KBM-7 (cell line): ENCODE measurements around the gene CDC20.
A peak's percentile ranks its signal among the peaks of the same experiment; 100 is the strongest.
"Not testable (repeated sequence)": the region's sequence is repeated elsewhere in the genome, so short reads cannot be mapped to it uniquely, and the experiment has no call there.

Experiments used
- DNase-seq: peaks from one replicate; pipeline ENCODE4 v3.0.0-alpha.2; 2015
- in situ Hi-C: fragments of 300-500 bp; cut with MboI; formaldehyde crosslinking; loops from 2 replicates; pipeline ENCODE4 v1.14.3; 2020; ENCODE audit warnings: low sequenced_read_pairs, low pct_unique_long_range_greater_than_20kb, mixed read lengths

The CDC20 gene

GRCh38 chr1:43370564-43370963 is 11.8 kb downstream of the CDC20 start:
- in situ Hi-C loops = no loop called here
- no peak for DNase-seq

- in situ Hi-C loops = no loop called here
- no peak for DNase-seq
Observed at GRCh38 chr1:43372172-43372571, 13.4 kb downstream of the CDC20 start.

- DNase-seq = no peak
- in situ Hi-C loops = no loop called here
Observed at GRCh38 chr1:43373066-43373940, 14.5 kb downstream of the CDC20 start.

GRCh38 chr1:43376723-43377235 is 18.0 kb downstream of the CDC20 start:
- in situ Hi-C loops = no loop called here
- no peak for DNase-seq

- in situ Hi-C loops = no loop called here
- no peak for DNase-seq
Observed at GRCh38 chr1:43377831-43378230, 19.1 kb downstream of the CDC20 start.

GRCh38 chr1:43379476-43379875 is 20.7 kb downstream of the CDC20 start:
- DNase-seq = no peak
- in situ Hi-C loops = no loop called here

- DNase-seq = peak; percentile 90
Observed at GRCh38 chr1:43381612-43382011, 22.8 kb downstream of the CDC20 start.

GRCh38 chr1:43382027-43382779 is 23.4 kb downstream of the CDC20 start:
- DNase-seq = no peak
- in situ Hi-C loops = no loop called here

More at GRCh38 chr1:43381612-43382011, 22.8 kb downstream of the CDC20 start:
- in situ Hi-C loops = no loop called here

- in situ Hi-C loops = no loop called here
- no peak for DNase-seq
Observed at GRCh38 chr1:43383449-43383848, 24.7 kb downstream of the CDC20 start.

GRCh38 chr1:43386676-43387075 is 27.9 kb downstream of the CDC20 start:
- DNase-seq = no peak
- in situ Hi-C loops = no loop called here

GRCh38 chr1:43387976-43388599 is 29.3 kb downstream of the CDC20 start:
- in situ Hi-C loops = no loop called here
- DNase-seq = no peak

- no peak for DNase-seq
- in situ Hi-C loops = no loop called here
Observed at GRCh38 chr1:43388613-43389012, 29.8 kb downstream of the CDC20 start.

GRCh38 chr1:43389326-43390313 is 30.8 kb downstream of the CDC20 start, which contains the start of the genes MED8 and SZT2:
Gene MED8, minus strand, starts transcription at chr1:43389800. Its CDS starts 36 bp downstream, at chr1:43389764.
Gene SZT2, plus strand, starts transcription at chr1:43389899. Its CDS starts 70 bp downstream, at chr1:43389969.
- peak; percentile 94 for DNase-seq
- in situ Hi-C loops = no loop called here

- in situ Hi-C loops = no loop called here
- no peak for DNase-seq
Observed at GRCh38 chr1:43392702-43393101, 33.9 kb downstream of the CDC20 start.

- no peak for DNase-seq
- in situ Hi-C loops = no loop called here
Observed at GRCh38 chr1:43395523-43395922, 36.7 kb downstream of the CDC20 start.

GRCh38 chr1:43396059-43396458 is 37.3 kb downstream of the CDC20 start:
- DNase-seq = no peak
- in situ Hi-C loops = no loop called here

- DNase-seq = no peak
- in situ Hi-C loops = no loop called here
Observed at GRCh38 chr1:43398227-43398626, 39.4 kb downstream of the CDC20 start.

- in situ Hi-C loops, DNase-seq: not testable (repeated sequence)
Observed at GRCh38 chr1:43400441-43400840, 41.7 kb downstream of the CDC20 start.
